Uterus (tissue), 4 donors: ENCODE measurements around the gene SH2B3. TPM values are rescaled to one million over a fixed set of nuclear protein-coding genes. Genes with fewer than 3 reads are reported as not detected.

Experiments
- DNase-seq, 2 donors: peaks; one replicate each; pipeline ENCODE4 v3.0.0-alpha.2; 2019 to 2020
- H3K27ac ChIP-seq, 2 donors: fragments of 200-600 bp; sonication (generic); 1 replicate in 1 of 2; 2 replicates in 1 of 2; pipeline ENCODE4 v1.5.1; 2016 to 2018
- H3K27me3 ChIP-seq, 2 donors: fragments of 200-600 bp; sonication (generic); one replicate each; pipeline ENCODE4 v1.5.1; 2018 to 2019; ENCODE audit warnings: control low read depth in 1 of 2
- H3K36me3 ChIP-seq, 2 donors: fragments of 200-600 bp; sonication (generic); one replicate each; pipeline ENCODE4 v1.5.1; 2019; ENCODE audit warnings: control low read depth in 1 of 2
- H3K4me1 ChIP-seq, 2 donors: fragments of 200-600 bp; sonication (generic); one replicate each; pipeline ENCODE4 v1.5.1; 2018 to 2019; ENCODE audit warnings: control low read depth in 1 of 2
- H3K4me3 ChIP-seq, 2 donors: fragments of 200-600 bp; sonication (generic); 1 replicate in 1 of 2; 2 replicates in 1 of 2; pipeline ENCODE4 v1.5.1; 2018 to 2019; ENCODE audit warnings: mild to moderate bottlenecking in 1 of 2
- H3K9me3 ChIP-seq, 2 donors: fragments of 200-600 bp; sonication (generic); one replicate each; pipeline ENCODE4 v1.5.1; 2019; ENCODE audit warnings: control low read depth in 1 of 2
- POLR2A ChIP-seq, 2 donors: fragments of 450-650 bp; IDR thresholded peaks; one replicate each; pipeline ENCODE4 v1.6.1; 2016; ENCODE audit warnings: antibody characterized with exemption in 2 of 2, mild to moderate bottlenecking in 1 of 2, moderate library complexity in 1 of 2
- intact Hi-C: fragments of 100-400 bp; cut with DNase I; formaldehyde crosslinking; loops from one replicate; pipeline ENCODE4 v1.15.1; 2023; ENCODE audit warnings: low total_unique reads
- total RNA-seq, 4 donors: library from RNA; depleted of rRNA in 3 of 4; stranded (reverse); fragments of >200 nt in 3 of 4; gene quantifications; one replicate each; pipeline versions ENCODE4 v1.1.0 to v1.2.4, GENCODE V29; 2014 to 2023
- TF ChIP-seq, protein P1 (sequence below), 4 experiments: fragments of 200-600 bp in 2 of 4; fragments of 450-650 bp in 2 of 4; sonication (generic) in 2 of 4; IDR thresholded peaks; one replicate each; pipeline ENCODE4 v1.5.1; 2016 to 2019; ENCODE audit warnings: antibody characterized with exemption in 4 of 4, mild to moderate bottlenecking in 2 of 4, moderate library complexity in 1 of 4
- donor health status: DM: yes; HTN: yes; CAD: no.

Gene SH2B3
- total RNA-seq, 4 donors from 2014 or later = 11.8 to 31.3 (median 21.8) TPM

DNA sequence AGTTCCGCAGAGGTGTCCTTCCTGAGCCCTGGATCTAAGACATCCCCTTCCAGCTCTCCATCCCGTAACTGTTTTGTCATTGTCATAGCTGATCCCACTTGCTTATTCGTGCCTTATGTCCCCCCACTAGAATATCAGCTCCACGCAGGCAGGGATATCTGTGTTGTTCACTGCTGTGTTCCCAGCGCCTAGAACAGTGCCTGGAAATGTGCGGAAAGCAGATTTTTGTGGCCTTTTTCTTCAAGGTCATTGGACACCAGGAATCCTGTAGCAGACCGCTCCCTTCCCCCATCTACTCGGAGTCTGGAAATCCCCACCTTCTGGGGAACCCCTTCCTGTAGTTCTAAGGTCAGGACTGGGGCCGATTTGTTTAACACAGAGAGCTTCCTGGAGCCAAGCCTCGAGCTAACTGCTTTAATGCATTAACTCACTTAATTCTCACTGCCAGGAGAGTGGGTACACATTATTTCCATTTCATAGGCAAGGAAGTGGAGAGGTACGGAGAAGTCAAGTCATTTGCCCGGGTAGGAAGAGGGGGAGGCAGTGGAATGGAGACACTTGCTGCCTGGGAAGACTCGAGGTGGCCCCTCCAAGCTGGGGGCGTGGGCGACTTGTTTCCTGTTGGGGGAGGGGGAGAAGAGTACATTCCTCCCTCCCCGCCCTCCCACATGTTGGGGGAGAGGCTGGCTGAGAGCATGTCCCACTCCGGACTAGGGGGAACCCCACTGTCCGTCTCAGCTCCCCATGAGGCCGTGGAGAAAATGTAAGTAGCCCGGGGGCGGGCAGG lies 1.2 kb upstream of the SH2B3 start:
- H3K27ac ChIP-seq = peak overlapping the region; percentile 89 to 90
- TF ChIP-seq, protein P1, sequence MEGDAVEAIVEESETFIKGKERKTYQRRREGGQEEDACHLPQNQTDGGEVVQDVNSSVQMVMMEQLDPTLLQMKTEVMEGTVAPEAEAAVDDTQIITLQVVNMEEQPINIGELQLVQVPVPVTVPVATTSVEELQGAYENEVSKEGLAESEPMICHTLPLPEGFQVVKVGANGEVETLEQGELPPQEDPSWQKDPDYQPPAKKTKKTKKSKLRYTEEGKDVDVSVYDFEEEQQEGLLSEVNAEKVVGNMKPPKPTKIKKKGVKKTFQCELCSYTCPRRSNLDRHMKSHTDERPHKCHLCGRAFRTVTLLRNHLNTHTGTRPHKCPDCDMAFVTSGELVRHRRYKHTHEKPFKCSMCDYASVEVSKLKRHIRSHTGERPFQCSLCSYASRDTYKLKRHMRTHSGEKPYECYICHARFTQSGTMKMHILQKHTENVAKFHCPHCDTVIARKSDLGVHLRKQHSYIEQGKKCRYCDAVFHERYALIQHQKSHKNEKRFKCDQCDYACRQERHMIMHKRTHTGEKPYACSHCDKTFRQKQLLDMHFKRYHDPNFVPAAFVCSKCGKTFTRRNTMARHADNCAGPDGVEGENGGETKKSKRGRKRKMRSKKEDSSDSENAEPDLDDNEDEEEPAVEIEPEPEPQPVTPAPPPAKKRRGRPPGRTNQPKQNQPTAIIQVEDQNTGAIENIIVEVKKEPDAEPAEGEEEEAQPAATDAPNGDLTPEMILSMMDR (IDR thresholded peaks at IDR 0.05) = no peak
- TF ChIP-seq POLR2A (IDR thresholded peaks at IDR 0.05) = no peak
- intact Hi-C loops = no loop called here
- H3K4me3 ChIP-seq = peak overlapping the region; percentile 74 to 97
- no peaks in the 10 kb centered on the region for H3K27me3 ChIP-seq
- H3K9me3 ChIP-seq = no peaks in the 10 kb centered on the region
- H3K36me3 ChIP-seq = no peaks in the 10 kb centered on the region
- peaks cover 0 to 21% of the 10 kb centered on the region in 2 donors for H3K4me1 ChIP-seq
- DNase-seq = peak; percentile 45 to 53

DNA sequence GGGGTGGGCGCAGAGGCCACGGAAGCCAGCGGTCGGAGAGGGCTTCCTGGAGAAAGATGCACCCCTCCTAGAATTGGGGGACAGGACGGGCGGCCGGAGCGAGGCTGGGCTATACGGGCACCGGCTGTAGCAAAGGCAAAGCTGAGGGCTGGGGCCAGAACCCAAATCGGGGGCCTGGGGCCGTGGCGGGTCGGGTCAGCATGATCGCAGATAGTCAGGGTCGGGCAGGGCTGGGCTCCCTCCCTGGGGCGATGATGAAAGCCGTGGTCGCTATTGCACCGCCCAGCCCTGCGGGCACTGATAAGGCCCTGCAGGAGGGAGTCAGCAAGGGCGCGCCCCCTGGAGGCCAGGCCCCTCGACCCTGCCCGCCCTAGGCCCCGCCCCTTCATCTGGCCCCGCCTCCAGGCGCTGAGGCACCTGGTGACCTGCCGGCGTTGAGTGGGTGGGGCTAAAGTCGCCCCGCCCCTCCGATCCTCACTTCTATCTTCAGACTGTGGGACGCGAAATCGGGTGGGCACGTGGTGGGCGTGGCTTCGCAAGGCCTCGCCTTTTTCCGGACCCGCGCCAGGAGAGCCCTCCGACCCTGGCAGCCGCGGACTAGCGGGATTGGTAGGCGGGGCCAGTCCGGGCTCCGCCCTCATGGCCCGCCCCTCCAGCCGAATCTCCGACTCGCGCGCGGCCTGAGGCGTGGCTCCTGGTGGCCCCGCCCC lies 419 bp upstream of the SH2B3 start:
- no peaks in the 10 kb centered on the region for H3K27me3 ChIP-seq
- TF ChIP-seq POLR2A (IDR thresholded peaks at IDR 0.05) = peak in 1 of 2 donors; percentile 28
- TF ChIP-seq, protein P1 (IDR thresholded peaks at IDR 0.05) = peak; percentile 38 to 58 (median 56)
- H3K9me3 ChIP-seq = no peaks in the 10 kb centered on the region
- peak overlapping the region; percentile 74 to 97 for H3K4me3 ChIP-seq
- H3K27ac ChIP-seq = peak overlapping the region; percentile 89 to 90
- intact Hi-C loops = no loop called here
- H3K4me1 ChIP-seq = peaks cover 0 to 25% of the 10 kb centered on the region in 2 donors
- no peaks in the 10 kb centered on the region for H3K36me3 ChIP-seq
- peak; percentile 93 to 94 for DNase-seq

DNA sequence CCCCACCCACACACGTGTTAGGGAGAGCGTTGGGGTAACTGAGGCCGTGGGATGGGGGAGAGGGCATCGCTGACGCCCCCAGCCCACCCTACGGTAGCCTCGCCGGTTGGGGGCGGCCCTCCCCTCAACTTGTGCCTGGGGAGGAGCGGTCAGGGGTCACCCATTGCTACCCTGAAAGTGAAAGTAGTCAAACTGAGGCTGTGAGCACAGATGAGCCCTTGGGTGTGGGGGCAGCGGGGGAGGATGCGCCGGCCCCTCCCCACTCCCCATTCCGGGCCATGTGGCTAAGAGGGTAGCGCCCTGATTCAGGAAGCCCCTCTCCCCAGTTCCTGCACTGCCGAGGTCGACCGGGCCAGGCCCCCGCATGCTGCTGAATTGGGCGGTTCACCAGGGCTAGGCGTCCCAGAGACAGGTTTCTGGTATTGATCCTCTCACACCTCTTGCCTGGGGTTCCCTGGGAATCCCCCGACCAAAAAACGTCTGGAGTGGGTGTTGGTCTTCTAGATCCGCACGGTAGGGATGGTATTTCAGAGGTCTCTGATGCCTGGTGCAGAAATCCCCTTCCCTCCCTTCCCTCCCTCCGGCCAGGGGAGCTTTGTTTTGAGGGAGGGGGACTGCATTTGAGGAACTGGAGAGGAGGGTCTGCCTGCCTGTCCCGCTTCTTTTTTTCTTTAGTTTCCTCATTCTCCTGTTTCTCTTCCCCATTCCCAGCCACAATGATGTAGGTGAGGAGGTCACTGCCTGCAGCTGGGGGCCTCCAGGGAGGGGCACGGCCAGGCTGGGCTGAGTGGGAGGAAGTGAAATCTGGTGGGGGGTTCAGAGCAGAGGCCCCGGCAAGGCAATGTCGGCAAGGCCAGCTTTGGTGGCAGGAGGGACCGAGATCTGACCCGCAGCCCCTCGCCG lies 1.0 kb downstream of the SH2B3 start:
- DNase-seq = no peak
- Histone ChIP-seq H3K9me3 (no peaks in the 10 kb centered on the region), H3K27me3 (no peaks in the 10 kb centered on the region), H3K4me3 (peak overlapping the region; percentile 74 to 97), H3K4me1 (peaks cover 0 to 25% of the 10 kb centered on the region in 2 donors), H3K36me3 (no peaks in the 10 kb centered on the region), H3K27ac (peak overlapping the region; percentile 89 to 90)
- no peak for TF ChIP-seq POLR2A (IDR thresholded peaks at IDR 0.05)
- TF ChIP-seq, protein P1 (IDR thresholded peaks at IDR 0.05) = no peak
- intact Hi-C loops = no loop called here

DNA sequence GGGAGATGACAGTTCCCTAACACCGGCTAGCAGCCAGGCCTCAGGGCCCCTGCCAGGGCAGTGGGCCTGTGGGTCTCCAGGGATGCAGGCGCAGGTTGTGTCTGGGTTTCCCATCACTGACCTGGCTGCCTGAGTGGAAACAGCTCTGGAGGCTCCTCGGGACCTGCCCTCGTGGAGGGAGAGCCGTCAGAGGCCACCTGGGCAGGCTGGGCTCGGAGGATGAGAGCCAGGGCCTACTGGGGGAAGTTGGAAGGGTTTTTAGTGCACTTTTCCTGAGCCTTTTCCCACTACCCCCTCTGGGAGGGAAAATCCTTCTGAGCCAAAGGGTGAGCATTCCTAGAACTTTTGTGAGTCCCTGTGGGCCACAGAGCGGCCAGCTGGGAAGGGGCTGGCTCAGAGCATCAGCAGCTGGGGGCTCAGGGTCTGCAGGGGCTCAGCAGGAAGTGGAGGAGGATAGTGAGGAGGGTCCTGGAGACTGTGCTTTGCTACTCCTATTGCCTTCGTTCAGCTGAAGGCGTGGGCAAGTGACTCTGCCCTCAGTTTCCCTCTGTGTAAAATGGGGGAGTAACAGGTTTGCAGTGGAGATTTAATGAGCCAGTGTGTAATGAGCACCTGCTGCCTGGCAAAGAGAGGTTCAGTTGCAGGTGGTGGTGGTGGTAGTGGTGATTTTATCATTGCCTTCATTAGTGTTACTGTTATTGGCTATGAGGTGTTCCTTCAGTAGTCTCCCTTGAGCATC lies 1.8 kb downstream of the SH2B3 start:
- no peak for DNase-seq
- peak overlapping the region; percentile 89 to 90 for H3K27ac ChIP-seq
- intact Hi-C loops = no loop called here

More for the DNA sequence above, 1.8 kb downstream of the SH2B3 start:
- peak overlapping the region; percentile 74 to 97 for H3K4me3 ChIP-seq
- H3K36me3 ChIP-seq = no peaks in the 10 kb centered on the region
- no peaks in the 10 kb centered on the region for H3K9me3 ChIP-seq
- H3K4me1 ChIP-seq = peaks cover 0 to 25% of the 10 kb centered on the region in 2 donors
- no peaks in the 10 kb centered on the region for H3K27me3 ChIP-seq
- no peak for TF ChIP-seq POLR2A (IDR thresholded peaks at IDR 0.05)
- TF ChIP-seq, protein P1 (IDR thresholded peaks at IDR 0.05) = no peak
